ENCODE results near the gene MAPK1. TPM values are rescaled to one million over a fixed set of nuclear protein-coding genes. Genes with fewer than 3 reads are reported as not detected.

The MAPK1 gene
- polyA plus RNA-seq, 1 experiment = 154 TPM

- peak overlapping the region; percentile 11; the same call in 1 of the 2 replicates for H3K4me3 ChIP-seq (ENCODE audit: low read depth, low read length)
- H3K27me3 ChIP-seq (ENCODE audit: control insufficient read depth, insufficient read depth, low read length) = no peaks in the 10 kb centered on the region
- peak overlapping the region; percentile 71 for H3K27ac ChIP-seq (ENCODE audit: low read depth, low read length)
- CTCF ChIA-PET = interaction anchor here (0.8 to 1.2 kb wide), 2 partner anchors 176 to 179 kb away, joined by 3 to 4 read pairs; no protein-coding TSS in a partner anchor
- peak; percentile 66 for DNase-seq (ENCODE audit: low read depth, low spot score)
- TF ChIP-seq CTCF (IDR thresholded peaks at IDR 0.05; ENCODE audit: low read depth, low read length) = no peak
- POLR2A ChIA-PET = interaction anchor here (0.5 to 1.7 kb wide), 9 partner anchors 11 to 182 kb away, joined by 3 to 10 read pairs (median 4); partner anchors contain the start of gene YPEL1
- H3K9me3 ChIP-seq (ENCODE audit: control insufficient read depth, insufficient read depth, low read length) = no peaks in the 10 kb centered on the region
Observed at GRCh38 chr22:21761086-21761485, 106.4 kb downstream of the MAPK1 start.

DNA sequence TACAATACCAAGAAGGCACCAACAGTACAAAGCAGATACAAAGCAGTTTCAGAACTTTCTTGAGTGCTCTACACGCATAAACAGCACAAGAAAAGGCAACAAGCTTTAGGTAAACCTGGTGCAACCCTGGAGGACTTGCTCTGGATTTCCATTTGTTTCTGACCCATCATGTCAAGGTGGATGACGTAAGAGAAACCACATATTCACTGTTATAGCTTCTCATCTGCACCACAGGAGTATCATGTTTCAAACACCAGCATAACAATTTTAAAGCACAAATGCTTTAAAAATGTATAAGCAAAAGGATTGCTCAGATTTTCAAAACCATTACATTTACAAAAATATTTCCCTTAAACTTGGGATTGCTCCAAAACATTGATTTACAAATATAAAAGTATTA lies 106.8 kb downstream of the MAPK1 start:
- no peak overlapping the region for H3K4me3 ChIP-seq (ENCODE audit: low read depth, low read length)
- H3K9me3 ChIP-seq (ENCODE audit: control insufficient read depth, insufficient read depth, low read length) = no peaks in the 10 kb centered on the region
- ChIA-PET POLR2A (interaction anchor here (0.5 to 1.7 kb wide), 9 partner anchors 11 to 182 kb away, joined by 3 to 10 read pairs (median 4); partner anchors contain the start of gene YPEL1), CTCF (interaction anchor here (1.2 kb wide), 1 partner anchor 179 kb away, joined by 4 read pairs; no protein-coding TSS in a partner anchor)
- peak; percentile 84 for DNase-seq (ENCODE audit: low read depth, low spot score)
- no peak overlapping the region for H3K27ac ChIP-seq (ENCODE audit: low read depth, low read length)
- no peak for TF ChIP-seq CTCF (IDR thresholded peaks at IDR 0.05; ENCODE audit: low read depth, low read length)
- no peaks in the 10 kb centered on the region for H3K27me3 ChIP-seq (ENCODE audit: control insufficient read depth, insufficient read depth, low read length)

DNA sequence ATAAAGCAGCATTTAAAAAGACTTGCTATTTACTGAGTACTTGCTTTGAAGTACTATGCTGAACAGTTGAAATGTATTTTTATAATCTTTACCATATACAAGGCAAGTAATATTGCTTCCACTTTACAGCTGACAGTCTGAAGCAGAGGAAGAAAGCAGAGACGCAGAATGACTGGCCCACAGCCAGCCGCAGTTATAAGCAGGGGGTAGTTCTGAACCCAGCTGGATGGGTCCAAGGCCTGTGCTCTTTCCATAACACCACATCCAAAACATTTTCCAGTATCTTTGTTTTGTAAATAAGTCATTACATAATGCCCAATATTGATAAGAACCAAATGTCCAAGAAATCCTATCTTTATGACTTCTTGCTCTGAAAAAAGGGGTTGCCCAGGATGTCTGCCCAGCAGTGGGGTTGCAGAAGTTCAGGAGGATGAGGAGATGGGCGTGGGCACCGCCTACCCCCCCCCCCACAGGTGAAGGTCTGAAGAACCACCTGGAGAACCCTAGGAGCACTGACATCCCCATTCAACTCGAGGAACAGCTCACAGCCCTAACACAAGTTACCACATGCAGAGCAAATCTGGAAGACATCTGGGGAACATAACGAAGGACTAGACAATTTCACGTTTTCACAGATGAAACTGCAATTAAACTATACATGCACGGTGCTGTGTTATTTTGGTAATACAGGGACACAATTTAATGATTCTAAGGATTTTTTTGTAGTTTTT lies 107.6 kb downstream of the MAPK1 start:
- ChIA-PET CTCF (interaction anchor here (1.3 kb wide), 1 partner anchor 46 kb away, joined by 3 read pairs; no protein-coding TSS in a partner anchor), POLR2A (interaction anchor here (1.1 to 1.7 kb wide), 5 partner anchors 12 to 183 kb away, joined by 4 to 10 read pairs (median 5); partner anchors contain the start of gene YPEL1)
- Histone ChIP-seq H3K27me3 (ENCODE audit: control insufficient read depth, insufficient read depth, low read length) (no peaks in the 10 kb centered on the region), H3K9me3 (ENCODE audit: control insufficient read depth, insufficient read depth, low read length) (no peaks in the 10 kb centered on the region), H3K27ac (ENCODE audit: low read depth, low read length) (peak overlapping the region; percentile 65), H3K4me3 (ENCODE audit: low read depth, low read length) (no peak overlapping the region)
- TF ChIP-seq CTCF (IDR thresholded peaks at IDR 0.05; ENCODE audit: low read depth, low read length) = no peak
- DNase-seq (ENCODE audit: low read depth, low spot score) = no peak

GRCh38 chr22:21759093-21759492 lies 108.4 kb downstream of the MAPK1 start:
- no peak overlapping the region for H3K27ac ChIP-seq (ENCODE audit: low read depth, low read length)
- TF ChIP-seq CTCF (IDR thresholded peaks at IDR 0.05; ENCODE audit: low read depth, low read length) = no peak
- H3K4me3 ChIP-seq (ENCODE audit: low read depth, low read length) = no peak overlapping the region
- no peak for DNase-seq (ENCODE audit: low read depth, low spot score)
- H3K27me3 ChIP-seq (ENCODE audit: control insufficient read depth, insufficient read depth, low read length) = no peaks in the 10 kb centered on the region
- CTCF ChIA-PET = interaction anchor here (1.3 kb wide), 1 partner anchor 46 kb away, joined by 3 read pairs; no protein-coding TSS in a partner anchor
- H3K9me3 ChIP-seq (ENCODE audit: control insufficient read depth, insufficient read depth, low read length) = no peaks in the 10 kb centered on the region
- POLR2A ChIA-PET = no interaction called here

Measured in AG04450 (cell line).